ENCODE data around the gene TMEM190.
"Not testable (repeated sequence)": the region's sequence is repeated elsewhere in the genome, so short reads cannot be mapped to it uniquely, and the experiment has no call there.

Gene TMEM190

GRCh38 chr19:55376241-55376933 is at the start of gene TMEM190:
Gene TMEM190 (plus strand): TSS chr19:55376826. CDS start chr19:55376854, 28 bp downstream.
- DNase-seq, result no peak

DNA sequence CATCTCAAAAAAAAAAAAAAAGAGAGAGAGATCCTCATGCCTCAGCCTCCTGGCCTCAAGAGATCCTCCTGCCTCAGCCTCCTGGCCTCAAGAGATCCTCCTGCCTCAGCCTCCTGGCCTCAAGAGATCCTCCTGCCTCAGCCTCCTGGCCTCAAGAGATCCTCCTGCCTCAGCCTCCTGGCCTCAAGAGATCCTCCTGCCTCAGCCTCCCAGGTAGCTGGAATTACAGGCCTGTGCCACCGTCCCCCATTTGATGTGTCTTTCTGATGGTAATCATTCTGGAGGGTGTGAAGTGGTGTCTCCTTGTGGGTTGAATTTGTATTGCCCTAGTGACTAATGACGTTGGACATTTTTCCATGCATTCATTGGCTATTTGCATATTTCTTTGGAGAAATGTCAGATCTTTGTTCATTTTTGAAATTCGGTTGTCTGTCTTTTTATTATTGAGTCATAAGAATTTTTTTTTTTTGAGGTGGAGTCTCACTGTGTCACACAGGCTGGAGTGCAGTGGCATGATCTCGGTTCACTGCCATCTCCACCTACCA is 47.8 kb upstream of the TMEM190 start:
- DNase-seq, result not testable (repeated sequence)

GRCh38 chr19:55329791-55330190 is 46.8 kb upstream of the TMEM190 start:
- DNase-seq, result not testable (repeated sequence)

- no peak for DNase-seq
These were observed 42.8 kb upstream of the TMEM190 start for GRCh38 chr19:55333870-55334269.

GRCh38 chr19:55336101-55336500 is 40.5 kb upstream of the TMEM190 start:
- no peak for DNase-seq

GRCh38 chr19:55339105-55339888 is 37.3 kb upstream of the TMEM190 start, which contains the start of gene KMT5C:
Gene KMT5C (plus strand): TSS chr19:55339876. CDS start chr19:55341937, 2,061 bp downstream.
- DNase-seq, result peak; percentile 100

- DNase-seq, result no peak
These were observed 36.5 kb upstream of the TMEM190 start for GRCh38 chr19:55339889-55340783.

- peak; percentile 20 for DNase-seq
These were observed 35.9 kb upstream of the TMEM190 start for GRCh38 chr19:55340784-55341147.

GRCh38 chr19:55341171-55341588 is 35.4 kb upstream of the TMEM190 start:
- peak; percentile 67 for DNase-seq

DNA sequence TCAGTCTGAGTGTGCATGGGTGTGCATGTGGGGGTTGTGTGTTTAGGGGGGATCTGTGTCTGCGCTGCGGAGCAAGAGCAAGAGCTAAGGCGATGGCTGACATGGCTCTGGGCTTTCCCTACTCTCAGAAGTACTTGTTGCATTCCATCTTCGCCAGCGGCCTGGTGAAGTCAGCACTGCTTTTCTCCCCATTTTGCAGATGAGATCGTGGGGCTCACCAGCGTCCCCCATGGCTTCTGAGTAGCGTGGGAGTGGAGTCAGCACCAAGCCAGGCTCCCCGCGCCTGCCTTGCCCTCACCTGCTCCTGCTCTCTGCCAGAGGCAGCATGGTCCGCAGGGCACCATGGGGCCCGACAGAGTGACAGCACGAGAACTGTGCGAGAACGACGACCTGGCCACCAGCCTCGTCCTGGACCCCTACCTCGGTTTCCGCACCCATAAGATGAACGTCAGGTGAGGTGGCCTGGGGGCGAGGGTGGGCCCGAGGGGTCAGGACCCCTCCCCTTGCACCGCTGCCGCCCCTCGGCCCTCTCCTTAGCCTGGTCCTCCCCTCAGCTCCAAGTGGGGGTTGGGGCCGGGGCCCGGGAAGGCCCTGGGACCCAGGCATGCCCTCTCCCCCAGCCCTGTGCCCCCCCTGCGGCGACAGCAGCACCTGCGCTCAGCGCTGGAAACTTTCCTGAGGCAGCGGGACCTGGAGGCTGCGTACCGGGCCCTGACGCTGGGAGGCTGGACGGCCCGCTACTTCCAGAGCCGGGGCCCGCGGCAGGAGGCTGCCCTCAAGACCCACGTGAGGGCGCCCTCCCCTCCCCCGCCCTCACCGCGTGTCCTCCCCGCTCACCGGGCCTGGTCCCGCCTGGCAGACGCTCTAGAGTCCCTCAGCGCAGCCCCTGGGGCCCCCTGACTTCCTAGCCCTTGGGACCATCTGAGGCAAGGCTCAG is 34.8 kb upstream of the TMEM190 start:
- DNase-seq, result no peak

DNA sequence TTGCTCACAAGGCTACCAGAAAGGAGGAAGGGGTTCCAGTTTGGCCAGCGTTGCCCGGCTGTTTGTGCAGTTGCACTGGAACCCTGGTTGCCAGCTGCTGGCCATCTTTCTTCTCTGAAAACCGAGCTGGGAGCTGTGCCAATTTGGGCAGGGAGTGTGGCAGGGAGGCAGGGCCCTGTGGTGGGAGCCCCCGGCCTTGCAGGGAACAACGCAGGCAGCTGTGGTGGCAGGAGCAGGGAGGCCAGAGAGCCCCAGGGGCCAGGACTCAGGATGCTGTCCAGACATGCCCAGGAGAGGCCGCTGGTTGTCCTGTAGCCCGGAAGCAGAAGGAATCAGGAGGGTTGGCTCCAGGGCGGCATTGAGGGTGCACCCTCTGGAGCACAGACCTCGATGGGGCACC is 32.2 kb upstream of the TMEM190 start:
- DNase-seq, result no peak

DNA sequence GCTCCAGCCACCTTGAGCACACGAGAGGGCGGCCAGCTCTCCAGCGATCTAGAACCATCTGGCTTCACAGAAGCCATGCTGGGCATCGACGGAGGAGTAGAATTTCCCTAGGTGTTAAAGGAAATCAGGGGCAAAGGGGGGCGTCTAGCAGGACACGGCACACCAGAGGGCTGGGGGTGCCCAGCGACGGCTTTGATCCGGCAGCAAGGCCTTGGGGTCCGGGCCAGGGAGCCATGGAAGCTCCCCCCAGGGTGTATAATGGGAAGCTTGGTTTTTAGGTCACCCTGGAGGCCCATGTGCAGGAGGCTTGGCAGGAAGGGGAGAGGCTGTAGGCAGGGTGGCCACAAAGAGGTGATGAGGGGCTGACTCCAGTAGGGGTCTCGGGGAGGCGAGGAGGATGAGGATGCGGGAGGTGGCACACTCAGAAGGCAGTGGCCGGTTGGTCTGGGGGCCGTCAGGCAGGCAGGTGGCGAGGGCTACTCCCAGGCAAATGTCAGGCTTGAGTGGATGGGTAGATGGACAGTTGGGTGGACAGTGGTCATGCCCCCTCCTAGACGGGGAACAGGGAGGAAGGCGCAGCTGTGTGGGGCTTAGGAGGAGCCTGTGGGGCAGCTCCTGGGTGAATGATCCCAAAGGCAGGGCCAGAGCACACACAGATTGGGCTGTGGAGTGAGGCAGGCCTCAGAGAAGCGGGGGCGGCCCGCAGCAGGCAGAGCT is 31.4 kb upstream of the TMEM190 start:
- DNase-seq, result no peak

DNA sequence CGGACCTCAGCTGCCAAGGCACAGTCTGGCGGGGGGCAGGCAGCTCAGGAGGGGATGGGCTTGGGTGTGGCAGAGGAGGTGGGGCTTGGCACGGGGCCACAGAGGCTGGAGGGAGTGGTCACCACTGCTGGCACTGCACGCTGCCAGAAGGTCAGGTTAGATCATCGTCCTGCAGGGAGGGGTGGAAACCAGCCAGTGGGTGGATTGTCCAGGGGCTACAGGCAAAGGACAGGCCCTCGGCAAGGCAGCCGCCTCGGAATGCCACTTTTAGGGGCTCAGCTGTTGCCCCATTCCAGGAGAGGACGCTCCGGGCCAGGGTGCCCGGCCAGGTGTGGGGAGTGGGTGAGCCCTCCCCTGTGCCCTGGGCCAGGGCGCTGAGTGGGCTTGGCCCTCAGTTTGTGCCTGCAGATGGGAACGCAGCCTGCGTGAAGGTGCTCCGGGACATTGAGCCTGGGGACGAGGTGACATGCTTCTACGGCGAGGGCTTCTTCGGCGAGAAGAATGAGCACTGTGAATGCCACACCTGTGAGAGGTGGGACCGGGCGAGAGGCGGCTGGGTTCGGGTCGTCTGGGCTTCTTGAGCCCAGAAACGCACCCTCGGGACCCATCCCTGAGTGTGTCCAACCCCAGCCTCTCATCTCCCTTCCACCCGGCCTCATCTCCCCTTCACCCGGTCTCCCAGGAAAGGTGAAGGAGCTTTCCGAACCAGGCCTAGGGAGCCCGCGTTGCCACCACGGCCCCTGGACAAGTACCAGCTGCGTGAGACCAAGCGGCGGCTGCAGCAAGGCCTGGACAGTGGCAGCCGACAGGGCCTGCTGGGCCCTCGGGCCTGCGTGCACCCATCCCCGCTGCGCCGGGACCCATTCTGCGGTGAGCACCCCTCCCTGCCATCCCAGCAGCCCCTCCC is 30.6 kb upstream of the TMEM190 start:
- no peak for DNase-seq

DNA sequence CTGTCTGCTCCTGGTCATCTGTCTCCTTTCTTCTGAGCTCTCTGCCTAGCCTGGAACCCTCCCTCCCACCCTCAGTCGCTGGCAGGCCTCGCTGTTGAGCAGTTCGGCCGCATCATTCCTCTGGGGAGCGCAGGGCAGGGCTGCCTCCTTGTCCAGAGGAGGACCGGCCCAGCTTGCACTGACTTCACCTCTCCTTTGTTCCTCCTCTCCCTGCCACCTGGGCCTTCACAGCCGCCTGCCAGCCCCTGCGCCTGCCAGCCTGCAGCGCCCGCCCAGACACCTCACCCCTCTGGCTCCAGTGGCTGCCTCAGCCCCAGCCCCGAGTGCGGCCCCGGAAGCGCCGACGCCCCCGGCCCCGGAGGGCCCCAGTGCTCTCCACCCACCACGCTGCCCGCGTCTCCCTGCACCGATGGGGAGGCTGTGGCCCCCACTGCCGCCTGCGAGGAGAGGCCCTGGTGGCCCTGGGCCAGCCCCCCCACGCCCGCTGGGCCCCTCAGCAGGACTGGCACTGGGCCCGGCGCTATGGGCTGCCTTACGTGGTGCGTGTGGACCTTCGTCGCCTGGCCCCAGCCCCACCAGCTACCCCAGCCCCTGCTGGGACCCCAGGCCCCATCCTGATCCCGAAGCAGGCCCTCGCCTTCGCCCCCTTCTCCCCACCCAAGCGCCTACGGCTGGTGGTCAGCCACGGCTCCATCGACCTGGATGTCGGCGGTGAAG is 29.7 kb upstream of the TMEM190 start:
- DNase-seq, result no peak

GRCh38 chr19:55347442-55348009 is 29.1 kb upstream of the TMEM190 start:
- DNase-seq, result no peak

- DNase-seq, result no peak
These were observed 28.1 kb upstream of the TMEM190 start for GRCh38 chr19:55348317-55349034.

DNA sequence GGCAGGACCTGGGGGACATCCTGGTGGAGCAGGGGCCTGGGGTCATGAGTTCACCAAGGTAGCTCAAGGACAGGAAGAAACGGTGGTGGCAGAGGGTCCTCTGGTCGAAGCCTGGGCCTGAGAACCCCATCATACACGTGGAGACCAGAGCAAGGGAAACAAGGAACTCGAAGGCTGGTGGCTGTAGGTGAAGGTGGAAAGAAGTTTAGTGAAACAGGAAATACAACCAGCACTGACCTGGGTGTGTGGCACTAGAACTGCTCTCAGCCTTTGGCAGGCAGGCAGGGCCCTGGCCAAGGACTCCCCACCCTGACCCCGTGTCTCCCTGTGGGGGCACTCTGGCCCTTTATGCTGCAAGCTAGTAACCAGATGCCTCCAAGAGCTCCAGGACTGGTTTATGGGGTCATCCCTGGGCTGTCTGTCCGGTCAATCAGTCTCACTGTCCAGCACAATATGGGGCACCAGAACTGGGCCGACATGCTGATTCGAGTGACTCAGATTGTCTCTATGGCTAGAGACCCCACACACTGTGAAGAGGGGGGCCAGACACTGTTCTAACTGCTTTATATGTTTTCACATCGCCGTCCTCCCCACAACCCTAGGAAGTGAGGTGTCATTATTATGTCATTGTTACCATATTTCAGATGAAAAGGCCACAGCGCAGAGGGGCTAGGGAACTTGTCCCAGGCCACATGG is 25.9 kb upstream of the TMEM190 start:
- no peak for DNase-seq
